Naive thymus-derived CD4-positive, alpha-beta T cell (primary cell): ENCODE data around the gene PELI2. TPM values are rescaled to one million over a fixed set of nuclear protein-coding genes. Genes with fewer than 3 reads are reported as not detected.

Source experiments
- ATAC-seq: fragments of 150-1000 bp; cut with Tn5 transposase; 2 replicates; pipeline ENCODE4 v1.10.0; 2021; ENCODE audit warnings: mild to moderate bottlenecking, moderate library complexity
- CTCF ChIA-PET: fragments of 350-600 bp; sonication (Branson Sonifier 250); formaldehyde crosslinking; loops from one replicate; lab custom pipeline; 2021; ENCODE audit warnings: antibody characterized with exemption; lab: Charles Lee
- POLR2A ChIA-PET: fragments of 350-600 bp; sonication (Branson Sonifier 250); formaldehyde crosslinking; loops from one replicate; lab custom pipeline; 2021; ENCODE audit warnings: antibody characterized with exemption, inconsistent platforms; lab: Charles Lee
- DNase-seq, 9 donors: peaks; one replicate each; pipeline versions ENCODE4 v3.0.0 to v3.0.0-alpha.2; 2020 to 2022; ENCODE audit warnings: mixed read lengths in 1 of 9
- H3K27ac ChIP-seq: one replicate; pipeline ENCODE4 v1.7.0; 2013; ENCODE audit warnings: mild to moderate bottlenecking, low read depth, low read length, moderate library complexity
- H3K27me3 ChIP-seq, 2 donors: one replicate each; pipeline ENCODE4 v1.7.0; 2013; ENCODE audit warnings: low read length in 2 of 2, mild to moderate bottlenecking in 2 of 2, moderate library complexity in 2 of 2; ENCODE audit not compliant: control insufficient read depth in 2 of 2, insufficient read depth in 2 of 2
- H3K36me3 ChIP-seq, 3 experiments: 1 replicate in 2 of 3; 2 replicates in 1 of 3; pipeline ENCODE4 v1.7.0; 2013; ENCODE audit warnings: low read length in 3 of 3, mild to moderate bottlenecking in 3 of 3, moderate library complexity in 1 of 3; ENCODE audit not compliant: insufficient read depth in 3 of 3, control insufficient read depth in 2 of 3
- H3K4me1 ChIP-seq, 2 donors: one replicate each; pipeline ENCODE4 v1.7.0; 2013; ENCODE audit warnings: low read length in 2 of 2, mild to moderate bottlenecking in 2 of 2, moderate library complexity in 1 of 2; ENCODE audit not compliant: control insufficient read depth in 2 of 2, insufficient read depth in 2 of 2
- H3K4me3 ChIP-seq: 2 replicates; pipeline ENCODE4 v1.7.0; 2013; ENCODE audit warnings: mild to moderate bottlenecking, low read length
- H3K9me3 ChIP-seq, 3 experiments: 1 replicate in 2 of 3; 2 replicates in 1 of 3; pipeline ENCODE4 v1.7.0; 2013; ENCODE audit warnings: low read length in 3 of 3; ENCODE audit not compliant: control insufficient read depth in 2 of 3
- H3K27ac Mint-ChIP-seq, 9 donors: one replicate each; pipeline ENCODE4 v1.8.0; 2020 to 2022; ENCODE audit warnings: mixed read lengths in 9 of 9, mild to moderate bottlenecking in 8 of 9, moderate library complexity in 5 of 9, inconsistent platforms in 2 of 9
- H3K27me3 Mint-ChIP-seq, 5 donors: one replicate each; pipeline ENCODE4 v1.8.0; 2021 to 2022; ENCODE audit warnings: mixed read lengths in 5 of 5, mild to moderate bottlenecking in 1 of 5
- H3K36me3 Mint-ChIP-seq, 5 donors: one replicate each; pipeline ENCODE4 v1.8.0; 2020 to 2022; ENCODE audit warnings: mixed read lengths in 5 of 5, mild to moderate bottlenecking in 3 of 5, inconsistent platforms in 1 of 5
- H3K4me1 Mint-ChIP-seq, 7 donors: one replicate each; pipeline ENCODE4 v1.8.0; 2020 to 2022; ENCODE audit warnings: mixed read lengths in 7 of 7, mild to moderate bottlenecking in 3 of 7, inconsistent platforms in 1 of 7
- H3K4me3 Mint-ChIP-seq, 10 donors: one replicate each; pipeline ENCODE4 v1.8.0; 2020 to 2022; ENCODE audit warnings: mild to moderate bottlenecking in 10 of 10, mixed read lengths in 10 of 10, moderate library complexity in 6 of 10, inconsistent platforms in 2 of 10
- H3K9me3 Mint-ChIP-seq, 11 donors: one replicate each; pipeline ENCODE4 v1.8.0; 2020 to 2022; ENCODE audit warnings: mixed read lengths in 11 of 11, mild to moderate bottlenecking in 4 of 11, inconsistent platforms in 1 of 11, moderate library complexity in 1 of 11
- intact Hi-C, 2 donors: fragments of 100-400 bp; cut with micrococcal nuclease; formaldehyde crosslinking; loops; one replicate each; pipeline ENCODE4 v1.15.1; 2023
- polyA plus RNA-seq, 2 donors: library from polyadenylated mRNA; unstranded; fragments of 300-500 nt; fragmentation: Illumina TruSeq; gene quantifications; one replicate each; pipeline ENCODE4 v1.2.3, GENCODE V29; 2021
- total RNA-seq, 6 experiments: library from RNA in 5 of 6; stranded (reverse) in 5 of 6; gene quantifications; 1 replicate in 5 of 6; 2 replicates in 1 of 6; pipeline ENCODE4 v1.2.3 and lab custom pipeline; 2021 to 2026

The PELI2 gene
- total and polyA plus RNA-seq, 7 experiments from 2014 or later, result 1.7 to 24.7 (median 11.3) TPM

DNA sequence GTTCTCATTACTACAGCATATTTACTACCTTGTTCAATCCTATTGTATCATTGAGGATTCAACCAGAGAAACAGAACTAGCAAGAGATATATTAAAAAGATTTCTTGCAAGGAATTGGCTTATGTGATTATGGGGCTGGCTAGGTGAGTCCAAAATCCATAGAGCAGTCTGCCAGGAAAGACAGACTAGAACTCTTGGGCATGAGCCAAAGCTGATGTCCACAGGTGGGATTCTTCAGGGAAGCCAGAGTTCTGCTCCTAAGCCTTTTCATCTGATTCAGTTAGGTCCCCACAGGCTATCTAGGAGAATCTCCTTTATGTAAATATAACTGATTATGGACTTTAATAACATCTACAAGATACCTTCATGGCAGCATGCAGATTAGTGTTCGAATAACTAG, 26.0 kb downstream of the PELI2 start:
- intact Hi-C loops, result no loop called here
- no peaks in the 10 kb centered on the region for H3K9me3 Mint-ChIP-seq
- Histone ChIP-seq H3K9me3 (no peaks in the 10 kb centered on the region), H3K27me3 (no peaks in the 10 kb centered on the region), H3K27ac (no peak overlapping the region), H3K4me1 (no peaks in the 10 kb centered on the region), H3K36me3 (no peaks in the 10 kb centered on the region), H3K4me3 (no peak overlapping the region)
- peaks cover 0 to 4% (median 0%) of the 10 kb centered on the region in 5 donors for H3K36me3 Mint-ChIP-seq
- ChIA-PET POLR2A (no interaction called here), CTCF (no interaction called here)
- peaks cover 18 to 46% (median 44%) of the 10 kb centered on the region in 7 donors for H3K4me1 Mint-ChIP-seq
- no peak overlapping the region for H3K4me3 Mint-ChIP-seq
- peaks cover 0 to 2% (median 0%) of the 10 kb centered on the region in 5 donors for H3K27me3 Mint-ChIP-seq
- ATAC-seq (no peak), DNase-seq (no peak)
- no peak overlapping the region for H3K27ac Mint-ChIP-seq

DNA sequence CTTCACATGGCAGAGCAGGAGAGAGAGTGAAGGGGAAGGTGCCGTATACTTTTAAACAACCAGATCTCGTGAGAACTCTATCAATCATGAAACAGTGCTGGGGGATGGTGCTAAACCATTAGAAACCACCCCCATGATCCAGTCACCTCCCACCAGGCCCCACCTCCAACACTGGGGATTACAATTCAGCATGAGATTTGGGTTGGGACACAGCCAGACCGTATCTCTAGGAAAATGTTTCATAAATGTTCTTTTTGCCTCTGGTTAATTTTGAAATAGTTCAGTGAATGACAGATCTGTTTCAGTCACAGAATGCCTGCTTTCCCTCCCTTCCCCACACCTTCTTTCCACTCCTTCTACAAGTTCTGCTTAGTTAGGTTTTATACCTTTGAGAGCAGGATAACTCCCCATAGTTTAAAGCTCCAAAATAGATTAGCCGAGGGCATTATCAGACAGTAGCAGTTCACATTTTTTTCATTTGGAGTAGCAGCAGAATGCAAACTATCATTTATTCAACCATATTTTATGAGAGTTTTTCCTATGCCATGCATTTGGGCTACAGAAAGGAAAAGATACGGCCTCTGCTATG, 27.1 kb downstream of the PELI2 start:
- Mint-ChIP-seq H3K27me3 (no peaks in the 10 kb centered on the region), H3K9me3 (no peaks in the 10 kb centered on the region), H3K27ac (peak overlapping the region in 1 of 9 donors; percentile 3), H3K36me3 (peaks cover 0 to 4% (median 0%) of the 10 kb centered on the region in 5 donors), H3K4me1 (peaks cover 19 to 56% (median 47%) of the 10 kb centered on the region in 7 donors), H3K4me3 (no peak overlapping the region)
- ChIA-PET CTCF (no interaction called here), POLR2A (no interaction called here)
- ATAC-seq (no peak), DNase-seq (no peak)
- intact Hi-C loops, result no loop called here
- Histone ChIP-seq H3K4me3 (no peak overlapping the region), H3K27ac (no peak overlapping the region), H3K27me3 (no peaks in the 10 kb centered on the region), H3K36me3 (no peaks in the 10 kb centered on the region), H3K4me1 (no peaks in the 10 kb centered on the region), H3K9me3 (no peaks in the 10 kb centered on the region)

DNA sequence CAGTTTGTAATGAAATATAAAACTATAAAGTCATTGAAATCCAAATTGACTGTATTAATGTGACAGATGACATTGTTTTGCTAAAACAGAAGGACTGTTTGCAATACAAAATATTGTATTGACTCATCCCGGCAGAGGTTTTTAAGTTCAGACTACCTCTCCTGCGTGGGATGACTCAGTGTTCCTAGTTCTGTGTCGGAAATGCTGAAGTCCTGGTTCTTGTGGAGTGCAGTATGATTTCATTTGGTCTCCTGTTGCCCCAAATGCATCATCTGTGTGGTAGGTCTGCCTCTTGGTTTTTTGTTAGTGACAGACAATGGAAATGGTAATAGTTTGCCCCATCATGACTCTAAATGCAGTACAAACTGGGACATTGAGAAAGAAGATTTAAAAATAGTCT, 27.8 kb downstream of the PELI2 start:
- Mint-ChIP-seq H3K36me3 (peaks cover 0 to 4% (median 0%) of the 10 kb centered on the region in 5 donors), H3K27ac (no peak overlapping the region), H3K4me3 (no peak overlapping the region), H3K9me3 (no peaks in the 10 kb centered on the region), H3K27me3 (no peaks in the 10 kb centered on the region), H3K4me1 (peaks cover 19 to 63% (median 45%) of the 10 kb centered on the region in 7 donors)
- POLR2A ChIA-PET, result no interaction called here
- H3K4me1 ChIP-seq, result no peaks in the 10 kb centered on the region
- no peak for DNase-seq
- H3K4me3 ChIP-seq, result no peak overlapping the region
- peak; percentile 29 for ATAC-seq
- no peak overlapping the region for H3K27ac ChIP-seq
- H3K9me3 ChIP-seq, result no peaks in the 10 kb centered on the region
- CTCF ChIA-PET, result no interaction called here
- H3K36me3 ChIP-seq, result no peaks in the 10 kb centered on the region
- intact Hi-C loops, result no loop called here
- H3K27me3 ChIP-seq, result no peaks in the 10 kb centered on the region

DNA sequence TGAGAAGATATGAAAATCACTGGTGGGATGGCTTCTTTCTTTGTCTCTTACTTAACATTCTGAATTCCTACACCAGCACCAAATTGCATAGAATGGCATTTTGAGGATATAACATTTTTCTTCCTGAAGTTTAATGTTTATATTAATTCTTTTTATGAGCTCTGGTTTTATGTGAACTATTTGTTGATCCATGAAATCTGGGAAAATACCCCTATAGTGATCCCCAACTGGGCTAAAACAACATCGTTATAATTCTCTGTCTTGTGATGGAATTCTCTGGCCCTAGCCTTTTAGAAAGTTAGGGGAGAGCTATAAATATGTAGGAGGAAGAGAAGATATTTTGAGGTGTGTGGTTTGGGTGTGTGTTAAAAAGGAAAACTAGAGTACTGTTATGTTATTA, 29.2 kb downstream of the PELI2 start:
- ChIA-PET POLR2A (no interaction called here), CTCF (interaction anchor here (0.8 kb wide), 1 partner anchor 193 kb away, joined by 3 read pairs; no protein-coding TSS in a partner anchor)
- no peak for ATAC-seq
- H3K27me3 ChIP-seq, result no peaks in the 10 kb centered on the region
- intact Hi-C loops, result no loop called here
- Mint-ChIP-seq H3K4me3 (no peak overlapping the region), H3K36me3 (peaks cover 0 to 4% (median 0%) of the 10 kb centered on the region in 5 donors), H3K27ac (no peak overlapping the region), H3K27me3 (no peaks in the 10 kb centered on the region), H3K4me1 (peaks cover 19 to 73% (median 54%) of the 10 kb centered on the region in 7 donors), H3K9me3 (no peaks in the 10 kb centered on the region)
- no peaks in the 10 kb centered on the region for H3K9me3 ChIP-seq
- no peak for DNase-seq
- H3K27ac ChIP-seq, result no peak overlapping the region
- no peaks in the 10 kb centered on the region for H3K4me1 ChIP-seq
- no peaks in the 10 kb centered on the region for H3K36me3 ChIP-seq
- H3K4me3 ChIP-seq, result no peak overlapping the region

DNA sequence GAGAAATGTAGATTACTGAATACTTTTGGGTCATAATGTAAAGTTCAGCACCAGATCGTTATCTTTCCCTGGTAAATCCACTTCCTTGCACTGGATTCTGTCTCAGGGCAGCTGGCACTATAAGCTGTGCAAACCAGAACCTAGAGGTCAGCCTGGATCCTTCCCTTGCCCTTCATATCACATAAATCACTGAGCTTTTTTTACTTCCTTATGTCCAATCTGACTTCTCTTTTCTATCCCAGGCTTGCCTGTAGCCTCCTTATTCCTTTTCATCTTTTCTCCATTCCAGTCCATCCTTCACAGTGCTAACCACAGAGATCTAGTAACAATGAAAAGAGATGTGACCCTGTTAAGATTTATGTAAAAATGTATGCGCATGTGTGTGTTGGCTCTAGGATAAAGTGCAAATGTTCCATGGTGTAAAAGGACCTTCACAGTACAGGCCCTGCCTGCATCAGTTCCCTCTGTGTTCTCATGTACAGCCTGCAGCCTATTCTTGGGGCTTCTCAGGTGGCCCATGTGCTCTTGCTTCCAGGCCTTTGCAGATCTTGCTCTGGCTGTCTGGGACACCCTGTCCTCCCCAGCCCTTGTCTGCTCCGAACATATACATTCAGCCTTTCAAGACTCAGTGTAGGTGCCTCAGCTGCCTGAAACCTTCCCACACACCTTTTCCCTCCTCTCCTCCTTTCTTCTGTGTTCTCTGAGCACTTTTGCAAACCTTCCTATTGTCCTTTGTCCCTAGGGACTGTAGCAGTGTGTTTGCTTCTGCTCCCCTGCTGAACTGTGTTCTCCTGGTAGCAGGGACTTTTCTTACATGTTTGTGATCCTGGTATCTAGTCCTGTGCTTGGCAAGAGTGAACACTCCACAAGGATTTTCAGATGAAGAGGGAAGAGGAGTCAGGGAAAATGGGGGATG, 30.0 kb downstream of the PELI2 start:
- ChIA-PET CTCF (interaction anchor here (0.8 kb wide), 1 partner anchor 192 kb away, joined by 3 read pairs; no protein-coding TSS in a partner anchor), POLR2A (no interaction called here)
- peaks cover 0 to 4% (median 0%) of the 10 kb centered on the region in 5 donors for H3K36me3 Mint-ChIP-seq
- H3K9me3 Mint-ChIP-seq, result no peaks in the 10 kb centered on the region
- Histone ChIP-seq H3K36me3 (no peaks in the 10 kb centered on the region), H3K27ac (no peak overlapping the region), H3K9me3 (no peaks in the 10 kb centered on the region), H3K4me3 (no peak overlapping the region), H3K27me3 (no peaks in the 10 kb centered on the region), H3K4me1 (no peaks in the 10 kb centered on the region)
- intact Hi-C loops, result no loop called here
- no peaks in the 10 kb centered on the region for H3K27me3 Mint-ChIP-seq
- peak; percentile 46 for ATAC-seq
- peaks cover 19 to 80% (median 60%) of the 10 kb centered on the region in 7 donors for H3K4me1 Mint-ChIP-seq
- H3K27ac Mint-ChIP-seq, result peak overlapping the region in 1 of 9 donors; percentile 43
- H3K4me3 Mint-ChIP-seq, result peak overlapping the region in 4 of 10 donors; percentile 34 to 57 (median 49)
- no peak for DNase-seq

DNA sequence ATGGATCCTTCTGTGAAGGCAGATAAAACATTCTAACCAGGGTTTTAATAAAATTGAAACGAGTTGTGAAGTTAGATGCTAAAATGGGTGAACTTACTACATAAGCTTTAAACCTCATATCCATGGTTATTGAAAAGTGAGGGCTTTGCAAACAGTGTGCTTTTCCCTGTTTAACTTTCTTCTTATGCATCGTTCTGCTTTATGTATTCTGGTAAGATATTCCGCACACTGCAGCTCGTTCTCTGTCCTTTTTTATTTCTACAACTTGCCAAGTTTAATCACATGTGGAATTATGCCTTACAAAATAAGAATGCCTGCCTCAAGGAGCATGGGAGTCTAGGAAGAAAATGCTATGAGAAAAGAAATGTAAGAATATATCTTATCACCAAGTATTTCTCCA, 30.9 kb downstream of the PELI2 start:
- Mint-ChIP-seq H3K36me3 (peaks cover 0 to 4% (median 0%) of the 10 kb centered on the region in 5 donors), H3K27me3 (no peaks in the 10 kb centered on the region), H3K27ac (no peak overlapping the region), H3K9me3 (no peaks in the 10 kb centered on the region), H3K4me3 (peak overlapping the region in 1 of 10 donors; percentile 44), H3K4me1 (peaks cover 19 to 81% (median 62%) of the 10 kb centered on the region in 7 donors)
- CTCF ChIA-PET, result no interaction called here
- Histone ChIP-seq H3K27me3 (no peaks in the 10 kb centered on the region), H3K36me3 (no peaks in the 10 kb centered on the region), H3K4me3 (no peak overlapping the region), H3K9me3 (no peaks in the 10 kb centered on the region), H3K4me1 (no peaks in the 10 kb centered on the region), H3K27ac (no peak overlapping the region)
- POLR2A ChIA-PET, result no interaction called here
- DNase-seq (no peak), ATAC-seq (no peak)
- intact Hi-C loops, result no loop called here
